Mesothelial cell of epicardium (in vitro differentiated cells): ENCODE data around the gene CD160. TPM values are rescaled to one million over a fixed set of nuclear protein-coding genes. Genes with fewer than 3 reads are reported as not detected.
"Not testable (repeated sequence)": the region's sequence is repeated elsewhere in the genome, so short reads cannot be mapped to it uniquely, and the experiment has no call there.

Source experiments
- DNase-seq, 2 experiments: peaks; one replicate each; pipeline ENCODE4 v3.0.0; 2021; ENCODE audit warnings: low spot score in 2 of 2; ENCODE audit not compliant: unreplicated experiment in 2 of 2
- H3K27ac Mint-ChIP-seq: 2 replicates; pipeline ENCODE4 v1.8.0; 2021; ENCODE audit warnings: mixed read lengths
- H3K27me3 Mint-ChIP-seq: 2 replicates; pipeline ENCODE4 v1.8.0; 2021; ENCODE audit warnings: low read depth, mixed read lengths
- H3K36me3 Mint-ChIP-seq: 2 replicates; pipeline ENCODE4 v1.8.0; 2021; ENCODE audit warnings: mixed read lengths
- H3K4me1 Mint-ChIP-seq: 2 replicates; pipeline ENCODE4 v1.8.0; 2021; ENCODE audit warnings: mixed read lengths
- H3K4me3 Mint-ChIP-seq: 2 replicates; pipeline ENCODE4 v1.8.0; 2021; ENCODE audit warnings: mild to moderate bottlenecking, moderate library complexity, mixed read lengths
- H3K9me3 Mint-ChIP-seq: 2 replicates; pipeline ENCODE4 v1.8.0; 2021; ENCODE audit warnings: mixed read lengths
- total RNA-seq: library from RNA; stranded (reverse); gene quantifications from 3 replicates; pipeline ENCODE4 v1.2.1, GENCODE V29; 2021
- TF ChIP-seq, protein P1 (sequence below): fragments of 200-600 bp; sonication (generic); IDR thresholded peaks from one replicate; pipeline ENCODE4 v1.5.0; 2021; ENCODE audit warnings: antibody characterized with exemption; ENCODE audit not compliant: unreplicated experiment

Gene CD160
- total RNA-seq, 1 donor from 2014 or later: not detected

DNA sequence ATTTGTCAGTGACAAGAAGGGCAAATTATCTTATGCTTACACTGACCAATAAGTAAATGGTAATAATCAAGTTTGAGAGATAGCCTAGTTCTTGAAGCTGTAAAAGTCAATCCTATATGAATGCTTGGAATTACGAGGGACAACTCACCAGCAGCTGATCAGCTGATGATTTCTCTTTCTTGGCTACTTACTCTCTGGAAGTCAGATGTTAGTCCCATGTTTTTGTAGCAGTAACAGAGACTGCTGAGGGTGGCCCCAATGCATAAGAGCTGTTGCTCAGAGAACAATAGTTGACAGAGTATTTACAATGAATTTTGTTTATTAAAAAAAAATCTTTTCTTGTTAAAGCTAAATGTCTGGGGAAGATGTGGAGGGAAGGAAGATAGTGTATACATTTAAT, 39.3 kb downstream of the CD160 start:
- no peaks in the 10 kb centered on the region for H3K4me1 Mint-ChIP-seq
- no peaks in the 10 kb centered on the region for H3K27me3 Mint-ChIP-seq
- peaks cover 57% of the 10 kb centered on the region for H3K36me3 Mint-ChIP-seq
- peaks cover 16% of the 10 kb centered on the region for H3K9me3 Mint-ChIP-seq
- no peak overlapping the region for H3K27ac Mint-ChIP-seq
- TF ChIP-seq, protein P1, sequence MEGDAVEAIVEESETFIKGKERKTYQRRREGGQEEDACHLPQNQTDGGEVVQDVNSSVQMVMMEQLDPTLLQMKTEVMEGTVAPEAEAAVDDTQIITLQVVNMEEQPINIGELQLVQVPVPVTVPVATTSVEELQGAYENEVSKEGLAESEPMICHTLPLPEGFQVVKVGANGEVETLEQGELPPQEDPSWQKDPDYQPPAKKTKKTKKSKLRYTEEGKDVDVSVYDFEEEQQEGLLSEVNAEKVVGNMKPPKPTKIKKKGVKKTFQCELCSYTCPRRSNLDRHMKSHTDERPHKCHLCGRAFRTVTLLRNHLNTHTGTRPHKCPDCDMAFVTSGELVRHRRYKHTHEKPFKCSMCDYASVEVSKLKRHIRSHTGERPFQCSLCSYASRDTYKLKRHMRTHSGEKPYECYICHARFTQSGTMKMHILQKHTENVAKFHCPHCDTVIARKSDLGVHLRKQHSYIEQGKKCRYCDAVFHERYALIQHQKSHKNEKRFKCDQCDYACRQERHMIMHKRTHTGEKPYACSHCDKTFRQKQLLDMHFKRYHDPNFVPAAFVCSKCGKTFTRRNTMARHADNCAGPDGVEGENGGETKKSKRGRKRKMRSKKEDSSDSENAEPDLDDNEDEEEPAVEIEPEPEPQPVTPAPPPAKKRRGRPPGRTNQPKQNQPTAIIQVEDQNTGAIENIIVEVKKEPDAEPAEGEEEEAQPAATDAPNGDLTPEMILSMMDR: no peak
- H3K4me3 Mint-ChIP-seq: no peak overlapping the region
- no peak for DNase-seq

DNA sequence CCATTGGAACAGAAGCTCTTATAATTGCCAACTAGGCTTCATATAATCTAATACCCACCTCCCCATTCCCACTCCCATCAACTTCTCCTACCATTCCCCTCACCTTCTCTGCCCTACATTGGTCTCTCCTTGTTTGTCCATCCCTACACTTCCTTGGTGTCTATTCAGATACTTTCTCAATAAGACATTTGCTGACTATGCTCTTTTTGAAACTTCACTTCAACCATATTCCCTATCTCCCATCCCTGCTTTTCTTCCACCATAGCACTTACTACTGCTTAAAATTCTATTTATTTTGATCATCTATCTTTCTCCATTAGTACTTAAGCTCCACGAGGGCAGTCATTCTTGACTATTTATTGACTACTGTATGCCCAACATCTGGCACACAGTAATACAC, 40.4 kb downstream of the CD160 start:
- no peak overlapping the region for H3K27ac Mint-ChIP-seq
- H3K4me3 Mint-ChIP-seq: no peak overlapping the region
- TF ChIP-seq, protein P1: no peak
- no peaks in the 10 kb centered on the region for H3K4me1 Mint-ChIP-seq
- peaks cover 16% of the 10 kb centered on the region for H3K9me3 Mint-ChIP-seq
- no peak for DNase-seq
- H3K27me3 Mint-ChIP-seq: no peaks in the 10 kb centered on the region
- H3K36me3 Mint-ChIP-seq: peaks cover 61% of the 10 kb centered on the region

DNA sequence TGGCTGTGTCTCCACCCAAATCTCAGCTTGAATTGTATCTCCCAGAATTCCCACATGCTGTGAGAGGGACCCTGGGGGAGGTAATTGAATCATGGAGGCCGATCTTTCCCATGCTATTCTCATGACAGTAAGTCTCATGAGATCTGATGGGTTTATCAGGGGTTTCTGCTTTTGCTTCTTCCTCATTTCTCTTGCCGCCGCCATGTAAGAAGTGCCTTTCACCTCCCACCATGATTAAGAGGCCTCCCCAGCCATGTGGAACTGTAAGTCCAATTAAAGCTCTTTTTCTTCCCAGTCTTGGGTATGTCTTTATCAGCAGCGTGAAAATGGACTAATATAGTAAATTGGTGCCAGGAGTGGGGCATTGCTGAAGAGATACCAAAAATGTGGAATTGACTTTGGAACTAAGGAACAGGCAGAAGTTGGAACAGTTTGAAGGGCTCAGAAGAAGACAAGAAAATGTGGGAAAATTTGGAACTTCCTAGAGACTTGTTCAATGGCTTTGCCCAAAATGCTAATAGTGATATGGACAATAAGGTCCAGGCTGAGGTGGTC, 41.2 kb downstream of the CD160 start:
- peaks cover 16% of the 10 kb centered on the region for H3K9me3 Mint-ChIP-seq
- DNase-seq, H3K27ac Mint-ChIP-seq, H3K4me3 Mint-ChIP-seq, H3K4me1 Mint-ChIP-seq, H3K27me3 Mint-ChIP-seq: not testable (repeated sequence)
- H3K36me3 Mint-ChIP-seq: peaks cover 62% of the 10 kb centered on the region

DNA sequence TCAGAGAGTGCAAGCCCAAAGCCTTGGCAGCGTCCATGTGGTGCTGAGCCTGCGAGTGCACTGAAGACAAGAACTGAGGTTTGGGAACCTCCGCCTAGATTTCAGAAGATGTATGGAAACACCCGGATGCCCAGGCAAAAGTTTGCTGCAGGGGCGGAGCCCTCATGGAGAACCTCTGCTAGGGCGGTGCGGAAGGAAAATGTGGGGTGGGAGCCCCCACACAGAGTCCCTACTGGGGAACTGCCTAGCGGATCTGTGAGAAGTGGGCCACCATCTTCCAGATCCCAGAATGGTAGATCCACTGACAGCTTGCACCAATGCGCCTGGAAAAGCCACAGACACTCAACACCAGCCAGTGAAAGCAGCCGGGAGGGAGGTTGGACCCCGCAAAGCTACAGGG, 42.2 kb downstream of the CD160 start:
- Mint-ChIP-seq H3K36me3 (peaks cover 63% of the 10 kb centered on the region), H3K9me3 (peaks cover 18% of the 10 kb centered on the region)
- DNase-seq, H3K4me3 Mint-ChIP-seq, H3K27me3 Mint-ChIP-seq, H3K4me1 Mint-ChIP-seq, H3K27ac Mint-ChIP-seq: not testable (repeated sequence)

DNA sequence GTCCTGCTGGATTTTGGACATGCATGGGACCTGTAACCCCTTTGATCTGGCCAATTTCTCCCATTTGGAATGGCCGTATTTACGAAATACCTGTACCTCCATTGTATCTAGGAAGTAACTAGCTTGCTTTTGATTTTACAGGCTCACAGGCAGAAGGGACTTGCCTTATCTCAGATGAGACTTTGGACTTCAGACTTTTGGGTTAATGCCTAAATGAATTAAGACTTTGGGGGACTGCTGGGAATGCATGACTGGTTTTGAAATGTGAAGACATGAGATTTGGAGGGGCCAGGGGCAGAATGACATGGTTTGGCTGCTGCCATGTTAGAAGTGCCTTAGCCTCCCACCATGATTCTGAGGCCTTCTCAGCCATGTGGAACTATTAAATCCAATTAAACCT, 42.7 kb downstream of the CD160 start:
- Mint-ChIP-seq H3K36me3 (peaks cover 61% of the 10 kb centered on the region), H3K9me3 (peaks cover 18% of the 10 kb centered on the region)
- H3K4me1 Mint-ChIP-seq, H3K27ac Mint-ChIP-seq, H3K4me3 Mint-ChIP-seq, H3K27me3 Mint-ChIP-seq, DNase-seq: not testable (repeated sequence)

DNA sequence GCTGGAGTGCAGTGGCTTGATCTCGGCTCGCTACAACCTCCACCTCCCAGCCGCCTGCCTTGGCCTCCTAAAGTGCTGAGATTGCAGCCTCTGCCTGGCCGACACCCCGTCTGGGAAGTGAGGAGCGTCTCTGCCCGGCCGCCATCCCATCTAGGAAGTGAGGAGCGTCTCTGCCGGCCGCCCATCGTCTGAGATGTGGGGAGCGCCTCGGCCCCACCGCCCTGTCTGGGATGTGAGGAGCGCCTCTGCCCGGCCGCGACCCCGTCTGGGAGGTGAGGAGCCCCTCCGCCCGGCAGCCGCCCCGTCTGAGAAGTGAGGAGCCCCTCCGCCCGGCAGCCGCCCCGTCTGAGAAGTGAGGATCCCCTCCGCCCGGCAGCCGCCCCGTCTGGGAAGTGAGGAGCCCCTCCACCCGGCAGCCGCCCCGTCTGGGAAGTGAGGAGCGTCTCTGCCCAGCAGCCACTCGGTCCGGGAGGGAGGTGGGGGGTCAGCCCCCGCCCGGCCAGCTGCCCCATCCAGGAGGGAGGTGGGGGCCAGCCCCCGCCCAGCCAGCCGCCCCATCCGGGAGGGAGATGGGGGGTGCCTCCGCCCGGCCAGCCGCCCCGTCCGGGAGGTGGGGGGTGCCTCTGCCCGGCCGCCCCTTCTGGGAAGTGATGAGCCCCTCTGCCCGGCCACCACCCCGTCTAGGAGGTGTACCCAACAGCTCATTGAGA, 45.1 kb downstream of the CD160 start:
- H3K27me3 Mint-ChIP-seq, H3K27ac Mint-ChIP-seq, H3K4me1 Mint-ChIP-seq, H3K4me3 Mint-ChIP-seq, DNase-seq: not testable (repeated sequence)
- H3K9me3 Mint-ChIP-seq: peaks cover 18% of the 10 kb centered on the region
- peaks cover 59% of the 10 kb centered on the region for H3K36me3 Mint-ChIP-seq

DNA sequence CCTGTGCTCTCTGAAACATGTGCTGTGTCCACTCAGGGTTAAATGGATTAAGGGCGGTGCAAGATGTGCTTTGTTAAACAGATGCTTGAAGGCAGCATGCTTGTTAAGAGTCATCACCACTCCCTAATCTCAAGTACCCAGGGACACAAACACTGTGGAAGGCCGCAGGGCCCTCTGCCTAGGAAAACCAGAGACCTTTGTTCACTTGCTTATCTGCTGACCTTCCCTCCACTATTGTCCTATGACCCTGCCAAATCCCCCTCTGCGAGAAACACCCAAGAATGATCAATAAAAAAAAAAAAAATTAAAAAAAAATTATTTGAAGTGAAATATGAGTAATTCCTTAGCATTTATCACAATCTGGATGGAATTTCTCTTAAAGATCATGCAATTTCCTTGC, 45.8 kb downstream of the CD160 start:
- H3K9me3 Mint-ChIP-seq: peaks cover 18% of the 10 kb centered on the region
- not testable (repeated sequence) for DNase-seq, H3K27ac Mint-ChIP-seq, H3K27me3 Mint-ChIP-seq, H3K4me1 Mint-ChIP-seq, H3K4me3 Mint-ChIP-seq
- H3K36me3 Mint-ChIP-seq: peaks cover 55% of the 10 kb centered on the region

DNA sequence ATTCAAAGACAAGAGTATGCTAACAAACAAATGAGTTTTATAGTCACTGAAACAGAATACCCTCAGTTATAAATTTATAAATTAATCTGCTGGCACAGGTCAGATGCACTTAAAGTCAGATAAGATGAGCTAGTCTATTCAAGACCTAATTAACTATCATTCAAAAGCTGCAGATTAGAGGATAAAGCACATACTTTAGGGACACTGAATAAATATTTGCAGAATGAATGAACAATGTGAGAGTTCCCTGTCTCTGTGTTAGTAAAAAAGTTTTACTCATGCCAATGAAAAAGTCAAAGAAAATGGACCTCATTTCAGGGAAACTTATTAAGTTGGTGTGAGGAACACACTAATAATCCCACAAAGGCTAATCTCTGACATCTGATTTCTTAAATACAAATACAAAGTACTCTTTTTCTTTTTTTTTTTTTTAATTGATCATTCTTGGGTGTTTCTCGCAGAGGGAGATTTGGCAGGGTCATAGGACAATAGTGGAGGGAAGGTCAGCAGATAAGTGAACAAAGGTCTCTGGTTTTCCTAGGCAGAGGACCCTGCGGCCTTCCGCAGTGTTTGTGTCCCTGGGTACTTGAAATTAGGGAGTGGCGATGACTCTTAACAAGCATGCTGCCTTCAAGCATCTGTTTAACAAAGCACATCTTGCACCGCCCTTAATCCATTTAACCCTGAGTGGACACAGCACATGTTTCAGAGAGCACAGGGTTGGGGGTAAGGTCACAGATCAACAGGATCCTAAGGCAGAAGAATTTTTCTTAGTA, 46.5 kb downstream of the CD160 start:
- H3K4me1 Mint-ChIP-seq, H3K4me3 Mint-ChIP-seq, H3K27me3 Mint-ChIP-seq, H3K27ac Mint-ChIP-seq, DNase-seq: not testable (repeated sequence)
- peaks cover 50% of the 10 kb centered on the region for H3K36me3 Mint-ChIP-seq
- peaks cover 14% of the 10 kb centered on the region for H3K9me3 Mint-ChIP-seq

DNA sequence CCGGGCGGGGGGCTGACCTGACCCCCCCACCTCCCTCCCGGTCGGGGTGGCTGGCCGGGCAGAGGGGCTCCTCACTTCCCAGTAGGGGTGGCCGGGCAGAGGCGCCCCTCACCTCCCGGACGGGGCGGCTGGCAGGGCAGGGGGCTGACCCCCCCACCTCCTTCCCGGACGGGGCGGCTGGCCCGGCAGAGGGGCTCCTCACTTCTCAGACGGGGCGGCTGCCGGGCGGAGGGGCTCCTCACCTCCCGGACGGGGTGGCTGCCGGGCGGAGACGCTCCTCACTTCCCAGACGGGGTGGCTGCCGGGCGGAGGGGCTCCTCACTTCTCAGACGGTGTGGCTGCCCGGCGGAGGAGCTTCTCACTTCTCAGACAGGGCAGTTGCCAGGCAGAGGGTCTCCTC, 47.6 kb downstream of the CD160 start:
- not testable (repeated sequence) for DNase-seq, H3K27me3 Mint-ChIP-seq

DNA sequence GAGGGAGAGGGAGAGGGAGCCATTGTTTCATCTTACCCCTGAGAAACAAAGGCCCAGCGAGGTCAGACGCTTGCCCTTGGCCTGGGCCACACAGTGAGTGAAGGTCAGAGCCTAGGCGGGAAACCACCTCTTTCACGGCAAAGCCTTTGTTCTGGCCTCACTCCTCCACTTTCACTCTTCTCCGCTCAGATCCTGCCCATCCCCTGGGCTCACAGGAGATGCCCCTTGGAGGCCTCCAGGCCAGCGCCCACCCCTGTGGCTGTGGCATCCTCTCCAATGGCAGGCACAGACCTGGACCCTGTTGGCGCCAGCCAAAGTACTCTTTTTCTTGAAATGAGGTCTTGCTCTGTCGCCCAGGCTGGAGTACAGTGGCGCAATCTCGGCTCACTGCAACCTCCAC, 48.7 kb downstream of the CD160 start:
- not testable (repeated sequence) for H3K4me1 Mint-ChIP-seq, H3K4me3 Mint-ChIP-seq, DNase-seq, H3K27ac Mint-ChIP-seq, H3K9me3 Mint-ChIP-seq, H3K27me3 Mint-ChIP-seq
- H3K36me3 Mint-ChIP-seq: peaks cover 53% of the 10 kb centered on the region

More for the DNA sequence above, 47.6 kb downstream of the CD160 start:
- H3K9me3 Mint-ChIP-seq, H3K4me1 Mint-ChIP-seq, H3K4me3 Mint-ChIP-seq, H3K27ac Mint-ChIP-seq: not testable (repeated sequence)
- H3K36me3 Mint-ChIP-seq: peaks cover 50% of the 10 kb centered on the region
